Mesodermal cell (in vitro differentiated cells): ENCODE data around the gene EIF4H.
A peak's percentile ranks its signal among the peaks of the same experiment; 100 is the strongest.
"Not testable (repeated sequence)": the region's sequence is repeated elsewhere in the genome, so short reads cannot be mapped to it uniquely, and the experiment has no call there.

Source experiments
- H3K27ac ChIP-seq: 2 replicates; pipeline ENCODE4 v1.7.0; 2013; ENCODE audit warnings: mild to moderate bottlenecking, low read depth, low read length, moderate library complexity; ENCODE audit not compliant: severe bottlenecking
- H3K36me3 ChIP-seq: 2 replicates; pipeline ENCODE4 v1.7.1; 2013; ENCODE audit warnings: mild to moderate bottlenecking, low read length, moderate library complexity; ENCODE audit not compliant: control insufficient read depth, insufficient read depth
- H3K4me1 ChIP-seq: one replicate; pipeline ENCODE4 v1.7.1; 2013; ENCODE audit warnings: mild to moderate bottlenecking, low read length; ENCODE audit not compliant: insufficient read depth, control insufficient read depth, poor library complexity, severe bottlenecking
- H3K4me3 ChIP-seq: 2 replicates; pipeline ENCODE4 v1.7.0; 2013; ENCODE audit warnings: low read length, control low read depth, mild to moderate bottlenecking; ENCODE audit not compliant: insufficient read depth, poor library complexity, severe bottlenecking; ENCODE audit errors: extremely low read depth
- H3K9me3 ChIP-seq: 2 replicates; pipeline ENCODE4 v1.7.1; 2013; ENCODE audit warnings: mild to moderate bottlenecking, low read length, moderate library complexity; ENCODE audit not compliant: control insufficient read depth
- WGBS, 2 experiments: methylation state at CpG; one replicate each; pipeline ENCODE4 v1.1.5; 2013; ENCODE audit warnings: missing lambda C conversion rate in 2 of 2; ENCODE audit not compliant: insufficient coverage in 2 of 2; 5-methylcytosine and 5-hydroxymethylcytosine counted together

EIF4H gene

GRCh38 chr7:74199551-74200355, 25.6 kb downstream of the EIF4H start:
- WGBS, 2 experiments, result 85 to 88% methylated on average over 14 to 18 of the region's 19 CpGs
- Histone ChIP-seq H3K4me1 (peaks cover 5% of the 10 kb centered on the region), H3K36me3 (peaks cover 20% of the 10 kb centered on the region), H3K4me3 (no peak overlapping the region), H3K9me3 (no peaks in the 10 kb centered on the region), H3K27ac (peak overlapping the region; percentile 41)

GRCh38 chr7:74202841-74203556, 28.8 kb downstream of the EIF4H start:
- Histone ChIP-seq H3K4me1 (peaks cover 5% of the 10 kb centered on the region), H3K27ac (no peak overlapping the region), H3K9me3 (no peaks in the 10 kb centered on the region), H3K36me3 (peaks cover 3% of the 10 kb centered on the region), H3K4me3 (no peak overlapping the region)
- WGBS, 2 experiments, result 90 to 94% methylated on average over 9 to 10 of the region's 12 CpGs

GRCh38 chr7:74203956-74204618, 29.9 kb downstream of the EIF4H start:
- no peaks in the 10 kb centered on the region for H3K9me3 ChIP-seq
- WGBS, 2 experiments, result 75% methylated on average over 1 of the region's 1 CpG; no CpG with 5 or more reads in 1 of the 2 experiments
- no peaks in the 10 kb centered on the region for H3K36me3 ChIP-seq
- H3K4me1 ChIP-seq, result peaks cover 5% of the 10 kb centered on the region
- no peak overlapping the region for H3K4me3 ChIP-seq
- H3K27ac ChIP-seq, result no peak overlapping the region

- not testable (repeated sequence) for H3K36me3 ChIP-seq, H3K27ac ChIP-seq, H3K4me1 ChIP-seq, H3K4me3 ChIP-seq, H3K9me3 ChIP-seq
- 95 to 96% methylated on average over 5 to 9 of the region's 10 CpGs for WGBS, 2 experiments
Measured at GRCh38 chr7:74206052-74206451, 31.9 kb downstream of the EIF4H start.

GRCh38 chr7:74206589-74207120, 32.5 kb downstream of the EIF4H start:
- H3K9me3 ChIP-seq, result no peaks in the 10 kb centered on the region
- no peak overlapping the region for H3K27ac ChIP-seq
- no peaks in the 10 kb centered on the region for H3K4me1 ChIP-seq
- no peak overlapping the region for H3K4me3 ChIP-seq
- 25 to 29% methylated on average over 20 to 22 of the region's 23 CpGs for WGBS, 2 experiments
- H3K36me3 ChIP-seq, result no peaks in the 10 kb centered on the region

- Histone ChIP-seq H3K9me3 (no peaks in the 10 kb centered on the region), H3K36me3 (no peaks in the 10 kb centered on the region), H3K27ac (no peak overlapping the region), H3K4me3 (no peak overlapping the region), H3K4me1 (no peaks in the 10 kb centered on the region)
- 94% methylated on average over 4 to 9 of the region's 11 CpGs for WGBS, 2 experiments
Measured at GRCh38 chr7:74207586-74207985, 33.4 kb downstream of the EIF4H start.

- H3K4me3 ChIP-seq, H3K27ac ChIP-seq, H3K4me1 ChIP-seq, H3K9me3 ChIP-seq, H3K36me3 ChIP-seq: not testable (repeated sequence)
- WGBS, 2 experiments, result 89 to 90% methylated on average over 6 to 7 of the region's 7 CpGs
Measured at GRCh38 chr7:74208241-74208640, 34.1 kb downstream of the EIF4H start.

- Histone ChIP-seq H3K9me3 (no peaks in the 10 kb centered on the region), H3K4me1 (peaks cover 2% of the 10 kb centered on the region), H3K27ac (no peak overlapping the region), H3K4me3 (no peak overlapping the region), H3K36me3 (no peaks in the 10 kb centered on the region)
- 88 to 94% methylated on average over 7 to 11 of the region's 11 CpGs for WGBS, 2 experiments
Measured at GRCh38 chr7:74212661-74213060, 38.5 kb downstream of the EIF4H start.

GRCh38 chr7:74214816-74215630, 40.9 kb downstream of the EIF4H start:
- no peaks in the 10 kb centered on the region for H3K9me3 ChIP-seq
- H3K4me3 ChIP-seq, result no peak overlapping the region
- no peaks in the 10 kb centered on the region for H3K36me3 ChIP-seq
- H3K4me1 ChIP-seq, result peaks cover 6% of the 10 kb centered on the region
- 96 to 97% methylated on average over 16 to 18 of the region's 21 CpGs for WGBS, 2 experiments
- H3K27ac ChIP-seq, result no peak overlapping the region

- WGBS, 2 experiments, result 91 to 93% methylated on average over 9 to 12 of the region's 15 CpGs
- Histone ChIP-seq H3K4me3 (no peak overlapping the region), H3K27ac (no peak overlapping the region), H3K9me3 (no peaks in the 10 kb centered on the region), H3K36me3 (no peaks in the 10 kb centered on the region), H3K4me1 (peaks cover 6% of the 10 kb centered on the region)
Measured at GRCh38 chr7:74215921-74216320, 41.8 kb downstream of the EIF4H start.
